C4-2B (cell line): ENCODE measurements around the gene SLC44A1.

Source experiments
- H3K27ac ChIP-seq: fragments of 450-650 bp; 2 replicates; pipeline ENCODE4 v1.5.1; 2017
- CTCF ChIP-seq: fragments of 450-650 bp; conservative IDR thresholded peaks from 2 replicates; pipeline ENCODE4 v1.5.1; 2017; ENCODE audit warnings: mild to moderate bottlenecking
- ZFX ChIP-seq: fragments of 450-650 bp; IDR thresholded peaks from 2 replicates; pipeline ENCODE4 v1.6.1; 2017

Gene SLC44A1

DNA sequence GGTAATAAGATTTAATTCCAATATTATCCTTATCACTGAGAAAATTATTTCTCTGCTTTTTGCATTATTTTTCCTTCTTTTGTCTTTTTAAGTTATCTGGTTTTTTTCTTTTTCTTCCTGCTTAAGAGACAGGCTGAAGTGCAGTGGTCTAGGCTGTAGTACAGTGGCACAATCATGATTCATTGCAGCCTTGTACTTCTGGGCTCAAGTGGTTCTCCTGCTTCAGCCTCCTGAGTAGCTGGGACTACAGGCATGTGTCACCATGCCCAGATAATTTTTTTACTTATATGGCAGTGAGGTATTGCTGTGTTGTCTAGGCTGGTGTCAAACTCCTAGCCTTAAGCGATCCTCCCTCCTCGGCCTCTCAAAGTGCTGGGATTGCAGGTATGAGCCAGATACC, 93.9 kb downstream of the SLC44A1 start:
- no peak overlapping the region for H3K27ac ChIP-seq
- TF ChIP-seq CTCF (no peak), ZFX (no peak)

GRCh38 chr9:105339849-105340248, 95.4 kb downstream of the SLC44A1 start:
- no peak overlapping the region for H3K27ac ChIP-seq
- no peak for TF ChIP-seq ZFX
- no peak for TF ChIP-seq CTCF

DNA sequence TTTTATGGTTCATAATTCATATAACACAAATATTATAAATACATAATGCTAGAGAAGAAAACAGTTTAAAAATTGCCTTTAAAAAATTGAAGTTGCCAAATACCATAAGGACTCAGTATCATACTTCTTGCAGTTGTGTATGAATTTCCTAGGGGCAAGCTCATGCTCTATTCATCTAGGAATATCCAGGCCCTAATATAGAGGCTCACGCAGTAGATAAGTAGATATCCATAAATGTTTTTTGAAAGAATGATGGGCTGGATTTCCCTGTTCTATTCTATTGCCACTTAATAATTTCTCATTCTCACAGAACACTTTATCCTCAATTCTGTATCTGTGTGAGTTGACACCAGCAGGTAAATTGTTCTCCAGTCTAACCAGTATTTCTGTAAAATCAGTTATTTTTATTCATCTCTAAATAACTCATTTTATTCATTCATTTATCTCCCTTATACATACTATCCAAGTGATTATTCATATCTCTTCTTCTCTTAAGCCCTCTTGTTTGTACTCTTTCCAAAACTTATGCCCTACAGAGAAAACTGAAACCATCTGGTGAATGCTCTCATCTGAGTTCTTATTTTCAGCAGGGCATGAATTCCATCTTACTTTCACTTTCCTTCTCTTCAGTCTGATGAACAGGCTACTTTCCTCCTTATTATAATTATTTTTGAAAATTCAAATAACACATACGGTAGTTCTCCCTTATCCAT, 97.1 kb downstream of the SLC44A1 start:
- TF ChIP-seq CTCF (no peak), ZFX (no peak)
- no peak overlapping the region for H3K27ac ChIP-seq

GRCh38 chr9:105342147-105342505, 97.7 kb downstream of the SLC44A1 start:
- no peak overlapping the region for H3K27ac ChIP-seq
- TF ChIP-seq ZFX (no peak), CTCF (no peak)

- TF ChIP-seq CTCF (no peak), ZFX (no peak)
- H3K27ac ChIP-seq: no peak overlapping the region
These were observed 99.8 kb downstream of the SLC44A1 start for GRCh38 chr9:105344283-105344682.

- TF ChIP-seq ZFX (no peak), CTCF (no peak)
- no peak overlapping the region for H3K27ac ChIP-seq
These were observed 101.2 kb downstream of the SLC44A1 start for GRCh38 chr9:105345626-105346025.

DNA sequence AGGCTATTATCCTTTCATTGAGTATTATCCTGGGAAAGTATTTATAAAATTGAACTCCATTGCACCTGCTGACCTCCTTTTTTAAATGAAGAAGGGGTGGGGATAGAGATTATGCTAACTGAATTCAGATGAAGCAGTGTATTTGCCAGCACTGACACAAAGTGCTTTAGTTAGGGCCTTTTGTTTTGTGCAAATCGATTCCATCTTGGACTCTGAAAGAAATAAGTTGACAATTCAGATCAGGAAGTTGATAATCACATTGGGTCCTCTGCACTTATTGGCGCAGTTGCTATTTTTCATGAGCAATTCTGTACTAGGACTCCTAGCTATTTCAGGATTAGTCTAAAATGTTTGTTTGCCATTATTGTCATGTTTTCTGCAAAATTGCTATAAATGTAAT, 101.8 kb downstream of the SLC44A1 start:
- no peak for TF ChIP-seq CTCF
- no peak for TF ChIP-seq ZFX
- H3K27ac ChIP-seq: no peak overlapping the region
